Stomach (tissue), 9 donors: ENCODE results near the gene DGKD. TPM values are rescaled to one million over a fixed set of nuclear protein-coding genes. Genes with fewer than 3 reads are reported as not detected.

Experiments used
- DNase-seq, 2 donors: peaks; one replicate each; pipeline versions ENCODE4 v3.0.0 to v3.0.0-alpha.2; 2013 to 2019
- H3K27ac ChIP-seq, 5 donors: fragments of 200-600 bp in 4 of 5; sonication (generic) in 4 of 5; one replicate each; pipeline ENCODE4 v1.5.1; 2013 to 2019; ENCODE audit warnings: mild to moderate bottlenecking in 1 of 5, moderate library complexity in 1 of 5
- H3K27me3 ChIP-seq, 3 donors: fragments of 200-600 bp; sonication (generic); one replicate each; pipeline ENCODE4 v1.5.1; 2017 to 2019; ENCODE audit warnings: mixed run types in 1 of 3
- H3K36me3 ChIP-seq, 4 donors: fragments of 200-600 bp; sonication (generic); 1 replicate in 3 of 4; 2 replicates in 1 of 4; pipeline ENCODE4 v1.5.1; 2016 to 2019
- H3K4me1 ChIP-seq, 4 donors: fragments of 200-600 bp; sonication (generic); one replicate each; pipeline ENCODE4 v1.5.1; 2016 to 2019
- H3K4me3 ChIP-seq, 4 donors: fragments of 200-600 bp; sonication (generic) in 3 of 4; one replicate each; pipeline ENCODE4 v1.5.1; 2016 to 2019; ENCODE audit warnings: mild to moderate bottlenecking in 1 of 4
- H3K9me3 ChIP-seq, 4 donors: fragments of 200-600 bp; sonication (generic); one replicate each; pipeline ENCODE4 v1.5.1; 2016 to 2019
- EP300 ChIP-seq: sonication (generic); formaldehyde crosslinking; IDR thresholded peaks from one replicate; pipeline ENCODE4 v1.6.1; 2017; ENCODE audit warnings: antibody characterized with exemption
- POLR2A ChIP-seq, 4 donors: fragments of 450-650 bp; IDR thresholded peaks; one replicate each; pipeline ENCODE4 v1.6.1; 2016; ENCODE audit warnings: antibody characterized with exemption in 4 of 4, control low read depth in 2 of 4, mild to moderate bottlenecking in 1 of 4, moderate library complexity in 1 of 4
- POLR2AphosphoS5 ChIP-seq, 3 donors: sonication (generic); formaldehyde crosslinking; IDR thresholded peaks; one replicate each; pipeline ENCODE4 v1.6.1; 2016; ENCODE audit warnings: antibody characterized with exemption in 3 of 3
- WGBS, 5 donors: extraction: QIAGEN DNeasy Blood & Tissue Kit in 3 of 5; methylation state at CpG; one replicate each; pipeline versions ENCODE4 v1.1.5 to v1.1.7; 2013 to 2018; 5-methylcytosine and 5-hydroxymethylcytosine counted together
- intact Hi-C: fragments of 100-400 bp; cut with DNase I; formaldehyde crosslinking; loops from one replicate; pipeline ENCODE4 v1.15.1; 2023; ENCODE audit warnings: low total_unique reads
- polyA plus RNA-seq, 3 donors: library from polyadenylated mRNA; stranded (reverse); fragments of 200-250 nt; gene quantifications; one replicate each; pipeline ENCODE4 v1.2.3, GENCODE V29; 2013
- total RNA-seq, 5 donors: library from RNA; depleted of rRNA; stranded (reverse); fragments of >200 nt; gene quantifications; one replicate each; pipeline versions ENCODE4 v1.1.0 to v1.2.3, GENCODE V29; 2014 to 2016
- TF ChIP-seq, protein P1 (sequence below), 7 experiments: fragments of 450-650 bp in 4 of 7; fragments of 200-600 bp in 3 of 7; sonication (generic) in 3 of 7; IDR thresholded peaks; one replicate each; pipeline ENCODE4 v1.5.1; 2016 to 2019; ENCODE audit warnings: antibody characterized with exemption in 7 of 7, control low read depth in 2 of 7, mild to moderate bottlenecking in 1 of 7
- donor health status: healthy with polysubstance abuse.
- donor health status: Bipolar disorder and iron deficiency.
- donor health status: healthy.

Gene DGKD
- total and polyA plus RNA-seq, 8 donors, result 21.9 to 471 (median 202) TPM

DNA sequence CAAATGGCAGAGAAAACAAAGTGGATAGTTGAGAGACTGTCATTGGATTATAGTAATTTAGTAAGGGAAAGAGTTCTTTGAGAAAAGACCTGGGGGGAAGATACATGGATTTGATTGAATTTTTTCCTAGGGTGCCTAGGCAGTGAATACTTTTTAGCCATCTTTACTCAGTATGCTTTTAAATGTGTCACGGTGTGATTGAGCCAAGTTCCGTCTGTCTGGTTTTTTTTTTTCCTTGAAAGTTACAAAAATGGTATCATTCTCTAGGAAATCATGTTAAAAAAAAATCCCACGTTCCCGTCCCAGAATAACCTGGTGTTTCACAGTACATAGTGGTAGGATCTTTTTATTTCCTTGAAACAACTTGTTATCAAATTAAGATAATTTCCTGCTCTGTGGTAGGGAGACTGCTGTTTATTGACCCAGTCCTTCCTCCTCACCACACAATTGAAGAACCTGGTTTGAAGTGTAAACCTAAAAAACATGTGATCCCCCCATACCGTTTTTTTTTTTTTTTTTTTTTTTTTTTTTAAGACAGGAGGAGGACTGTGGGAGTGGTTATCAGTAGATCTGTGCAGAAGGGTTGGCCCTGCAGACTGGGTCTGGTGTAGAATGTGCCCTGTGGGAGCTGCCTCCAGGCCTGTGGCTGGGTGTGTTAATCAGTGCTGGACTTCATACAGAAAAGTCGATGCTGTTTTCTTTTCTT lies 55.1 kb downstream of the DGKD start:
- Histone ChIP-seq H3K4me1 (peaks cover 38 to 56% (median 46%) of the 10 kb centered on the region in 4 donors), H3K9me3 (peaks cover 0 to 7% (median 0%) of the 10 kb centered on the region in 4 donors), H3K27ac (peak overlapping the region; percentile 72 to 94 (median 90)), H3K36me3 (peaks cover 0 to 9% (median 2%) of the 10 kb centered on the region in 4 donors), H3K4me3 (peak overlapping the region; percentile 0 to 27 (median 9)), H3K27me3 (no peaks in the 10 kb centered on the region)
- TF ChIP-seq, protein P1, sequence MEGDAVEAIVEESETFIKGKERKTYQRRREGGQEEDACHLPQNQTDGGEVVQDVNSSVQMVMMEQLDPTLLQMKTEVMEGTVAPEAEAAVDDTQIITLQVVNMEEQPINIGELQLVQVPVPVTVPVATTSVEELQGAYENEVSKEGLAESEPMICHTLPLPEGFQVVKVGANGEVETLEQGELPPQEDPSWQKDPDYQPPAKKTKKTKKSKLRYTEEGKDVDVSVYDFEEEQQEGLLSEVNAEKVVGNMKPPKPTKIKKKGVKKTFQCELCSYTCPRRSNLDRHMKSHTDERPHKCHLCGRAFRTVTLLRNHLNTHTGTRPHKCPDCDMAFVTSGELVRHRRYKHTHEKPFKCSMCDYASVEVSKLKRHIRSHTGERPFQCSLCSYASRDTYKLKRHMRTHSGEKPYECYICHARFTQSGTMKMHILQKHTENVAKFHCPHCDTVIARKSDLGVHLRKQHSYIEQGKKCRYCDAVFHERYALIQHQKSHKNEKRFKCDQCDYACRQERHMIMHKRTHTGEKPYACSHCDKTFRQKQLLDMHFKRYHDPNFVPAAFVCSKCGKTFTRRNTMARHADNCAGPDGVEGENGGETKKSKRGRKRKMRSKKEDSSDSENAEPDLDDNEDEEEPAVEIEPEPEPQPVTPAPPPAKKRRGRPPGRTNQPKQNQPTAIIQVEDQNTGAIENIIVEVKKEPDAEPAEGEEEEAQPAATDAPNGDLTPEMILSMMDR (IDR thresholded peaks at IDR 0.05), result no peak
- TF ChIP-seq POLR2AphosphoS5 (IDR thresholded peaks at IDR 0.05), result peak in 2 of 3 donors; percentile 54 to 58
- intact Hi-C loops, result no loop called here
- peak; percentile 67 to 74 for DNase-seq
- 9 to 24% (median 12%) methylated on average over 6 of the region's 6 CpGs for WGBS, 5 donors

DNA sequence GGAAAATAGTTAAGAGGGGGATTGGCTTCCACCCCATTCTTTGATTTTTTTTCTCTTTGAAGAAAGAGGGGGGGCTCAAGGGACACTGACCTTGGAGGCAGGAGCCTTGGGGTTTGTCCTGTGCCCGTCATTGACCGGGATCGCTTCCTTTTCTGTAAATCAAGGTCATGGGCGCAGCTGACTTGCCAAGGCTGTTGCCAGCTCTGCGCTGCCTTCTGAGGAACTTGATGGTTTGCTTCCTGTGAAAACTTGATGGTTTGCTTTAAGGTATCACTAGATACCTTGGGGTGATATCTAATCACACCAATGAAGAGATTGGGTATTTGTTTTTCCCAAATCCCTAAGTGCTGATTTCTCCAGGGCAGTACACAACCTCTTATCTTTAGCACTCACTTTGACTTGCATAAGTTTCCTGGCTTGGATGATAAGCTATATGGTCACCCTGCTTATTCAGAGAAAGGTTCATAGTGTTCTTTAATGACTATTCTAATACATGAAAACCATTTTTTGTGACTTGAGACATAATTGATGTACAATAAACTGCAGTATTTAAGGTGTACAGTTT lies 56.0 kb downstream of the DGKD start:
- Histone ChIP-seq H3K27ac (peak overlapping the region; percentile 72 to 94 (median 90)), H3K4me3 (no peak overlapping the region), H3K36me3 (peaks cover 0 to 6% (median 2%) of the 10 kb centered on the region in 4 donors), H3K9me3 (peaks cover 0 to 7% (median 0%) of the 10 kb centered on the region in 4 donors), H3K27me3 (no peaks in the 10 kb centered on the region), H3K4me1 (peaks cover 47 to 65% (median 54%) of the 10 kb centered on the region in 4 donors)
- DNase-seq, result peak; percentile 73 to 86
- intact Hi-C loops, result no loop called here
- no peak for TF ChIP-seq POLR2A (IDR thresholded peaks at IDR 0.05)
- peak in 2 of 3 donors; percentile 91 to 94 for TF ChIP-seq POLR2AphosphoS5 (IDR thresholded peaks at IDR 0.05)
- TF ChIP-seq, protein P1 (IDR thresholded peaks at IDR 0.05), result no peak
- no peak for TF ChIP-seq EP300
- 41 to 61% (median 49%) methylated on average over 5 of the region's 5 CpGs for whole genome bisulfite sequencing, 5 donors

DNA sequence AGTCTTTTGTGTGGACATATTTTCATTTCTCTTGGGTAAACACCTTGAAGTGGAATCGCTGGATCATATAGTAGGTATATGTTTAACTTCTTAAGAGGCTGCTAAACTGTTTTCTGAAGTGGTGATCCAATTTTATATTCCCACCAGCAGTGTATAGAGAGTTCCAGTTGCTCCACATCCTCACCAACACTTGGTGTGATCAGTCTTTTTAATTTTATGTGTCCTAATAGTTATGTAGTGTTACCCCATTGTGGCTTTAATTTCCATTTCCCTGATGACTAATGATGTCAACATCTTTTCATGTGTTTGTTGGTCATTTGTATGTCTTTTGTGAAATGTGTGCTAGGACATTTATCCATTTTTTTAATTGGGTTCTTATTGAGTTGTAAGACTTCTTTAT lies 56.9 kb downstream of the DGKD start:
- Histone ChIP-seq H3K36me3 (peaks cover 0 to 6% (median 2%) of the 10 kb centered on the region in 4 donors), H3K27me3 (no peaks in the 10 kb centered on the region), H3K9me3 (peaks cover 0 to 7% (median 0%) of the 10 kb centered on the region in 4 donors), H3K27ac (peak overlapping the region in 4 of 5 donors; percentile 90 to 94 (median 91)), H3K4me1 (peaks cover 53 to 73% (median 63%) of the 10 kb centered on the region in 4 donors), H3K4me3 (no peak overlapping the region)
- no peak for TF ChIP-seq POLR2A (IDR thresholded peaks at IDR 0.05)
- TF ChIP-seq, protein P1 (IDR thresholded peaks at IDR 0.05), result no peak
- no peak for TF ChIP-seq POLR2AphosphoS5 (IDR thresholded peaks at IDR 0.05)
- no peak for TF ChIP-seq EP300
- DNase-seq, result no peak
- intact Hi-C loops, result no loop called here
- WGBS, 5 donors, result 47 to 73% (median 64%) methylated on average over 1 of the region's 1 CpG

- intact Hi-C loops, result no loop called here
- Histone ChIP-seq H3K36me3 (no peaks in the 10 kb centered on the region), H3K27ac (peak overlapping the region in 4 of 5 donors; percentile 90 to 94 (median 91)), H3K27me3 (no peaks in the 10 kb centered on the region), H3K4me1 (peaks cover 55 to 82% (median 69%) of the 10 kb centered on the region in 4 donors), H3K9me3 (peaks cover 0 to 7% (median 0%) of the 10 kb centered on the region in 4 donors), H3K4me3 (no peak overlapping the region)
- TF ChIP-seq POLR2AphosphoS5 (IDR thresholded peaks at IDR 0.05), result peak in 1 of 3 donors; percentile 8
- TF ChIP-seq, protein P1 (IDR thresholded peaks at IDR 0.05), result no peak
- DNase-seq, result no peak
- WGBS, 5 donors, result 94 to 95% (median 94%) methylated on average over 3 of the region's 3 CpGs
Observed at GRCh38 chr2:233412405-233412804, 58.1 kb downstream of the DGKD start.
